ENCODE results near the gene ARHGAP24.

ARHGAP24 gene

GRCh38 chr4:85448906-85449890, 25.8 kb upstream of the ARHGAP24 start:
- Histone ChIP-seq H3K9me3 (replicated peaks; ENCODE audit: insufficient read depth, low read length) (no peaks in the 10 kb centered on the region), H3K27ac (ENCODE audit: low read length) (no peak overlapping the region), H3F3A (ENCODE audit: insufficient read depth, low read length) (no peaks in the 10 kb centered on the region), H3K4me2 (ENCODE audit: low read depth, low read length) (no peak overlapping the region), H3K9me2 (replicated peaks; ENCODE audit: insufficient read depth, low read length) (no peaks in the 10 kb centered on the region), H3K36me3 (replicated peaks; ENCODE audit: insufficient read depth, low read length) (no peaks in the 10 kb centered on the region), H3K79me2 (ENCODE audit: low read length) (no peaks in the 10 kb centered on the region), H3K4me1 (ENCODE audit: low read length) (no peaks in the 10 kb centered on the region), H3K9ac (ENCODE audit: low read length) (no peak overlapping the region), H2AFZ (ENCODE audit: low read length) (no peak overlapping the region), H4K20me1 (ENCODE audit: insufficient read depth, low read length) (no peaks in the 10 kb centered on the region), H3K4me3 (ENCODE audit: low read length) (no peak overlapping the region), H3K27me3 (replicated peaks; ENCODE audit: insufficient read depth, low read length) (no peaks in the 10 kb centered on the region)
- DNase-seq, result no peak
- TF ChIP-seq CTCF (IDR thresholded peaks at IDR 0.05; ENCODE audit: low read length), result no peak
- no peak for TF ChIP-seq EZH2phosphoT487 (IDR thresholded peaks at IDR 0.05; ENCODE audit: low read length)

GRCh38 chr4:85452058-85452731, 22.8 kb upstream of the ARHGAP24 start:
- Histone ChIP-seq H4K20me1 (ENCODE audit: insufficient read depth, low read length) (no peaks in the 10 kb centered on the region), H2AFZ (ENCODE audit: low read length) (no peak overlapping the region)

GRCh38 chr4:85455942-85456341, 19.0 kb upstream of the ARHGAP24 start:
- no peak for TF ChIP-seq EZH2phosphoT487 (IDR thresholded peaks at IDR 0.05; ENCODE audit: low read length)
- no peak for TF ChIP-seq CTCF (IDR thresholded peaks at IDR 0.05; ENCODE audit: low read length)
- TF ChIP-seq EZH2 (optimal IDR thresholded peaks at IDR 0.05; ENCODE audit: low read depth, low read length), result no peak
- H3K36me3 ChIP-seq (replicated peaks; ENCODE audit: insufficient read depth, low read length), result no peaks in the 10 kb centered on the region
- no peak overlapping the region for H3K4me2 ChIP-seq (ENCODE audit: low read depth, low read length)
- no peaks in the 10 kb centered on the region for H3F3A ChIP-seq (ENCODE audit: insufficient read depth, low read length)
- H4K20me1 ChIP-seq (ENCODE audit: insufficient read depth, low read length), result no peaks in the 10 kb centered on the region
- H2AFZ ChIP-seq (ENCODE audit: low read length), result no peak overlapping the region
- no peak for DNase-seq
- no peaks in the 10 kb centered on the region for H3K9me3 ChIP-seq (replicated peaks; ENCODE audit: insufficient read depth, low read length)
- no peaks in the 10 kb centered on the region for H3K79me2 ChIP-seq (ENCODE audit: low read length)
- H3K9ac ChIP-seq (ENCODE audit: low read length), result no peak overlapping the region
- H3K27me3 ChIP-seq (replicated peaks; ENCODE audit: insufficient read depth, low read length), result no peaks in the 10 kb centered on the region
- H3K4me1 ChIP-seq (ENCODE audit: low read length), result no peaks in the 10 kb centered on the region
- no peak overlapping the region for H3K27ac ChIP-seq (ENCODE audit: low read length)
- H3K4me3 ChIP-seq (ENCODE audit: low read length), result no peak overlapping the region
- no peaks in the 10 kb centered on the region for H3K9me2 ChIP-seq (replicated peaks; ENCODE audit: insufficient read depth, low read length)

More at GRCh38 chr4:85452058-85452731, 22.8 kb upstream of the ARHGAP24 start:
- no peaks in the 10 kb centered on the region for H3F3A ChIP-seq (ENCODE audit: insufficient read depth, low read length)
- H3K4me3 ChIP-seq (ENCODE audit: low read length), result no peak overlapping the region
- H3K9me2 ChIP-seq (replicated peaks; ENCODE audit: insufficient read depth, low read length), result no peaks in the 10 kb centered on the region
- H3K27ac ChIP-seq (ENCODE audit: low read length), result no peak overlapping the region
- H3K36me3 ChIP-seq (replicated peaks; ENCODE audit: insufficient read depth, low read length), result no peaks in the 10 kb centered on the region
- DNase-seq, result no peak
- H3K4me2 ChIP-seq (ENCODE audit: low read depth, low read length), result no peak overlapping the region
- no peaks in the 10 kb centered on the region for H3K4me1 ChIP-seq (ENCODE audit: low read length)
- TF ChIP-seq EZH2phosphoT487 (IDR thresholded peaks at IDR 0.05; ENCODE audit: low read length) (no peak), EZH2 (optimal IDR thresholded peaks at IDR 0.05; ENCODE audit: low read depth, low read length) (no peak), CTCF (IDR thresholded peaks at IDR 0.05; ENCODE audit: low read length) (no peak)
- H3K9ac ChIP-seq (ENCODE audit: low read length), result no peak overlapping the region
- no peaks in the 10 kb centered on the region for H3K9me3 ChIP-seq (replicated peaks; ENCODE audit: insufficient read depth, low read length)
- no peaks in the 10 kb centered on the region for H3K79me2 ChIP-seq (ENCODE audit: low read length)
- H3K27me3 ChIP-seq (replicated peaks; ENCODE audit: insufficient read depth, low read length), result no peaks in the 10 kb centered on the region

Data from MM.1S (cell line).